ENCODE data around the gene DCLK3. TPM values are rescaled to one million over a fixed set of nuclear protein-coding genes. Genes with fewer than 3 reads are reported as not detected.

DCLK3 gene
- polyA plus RNA-seq, 3 donors = 0.95 to 1.4 (median 1.1) TPM

- no peak for DNase-seq
Observed at GRCh38 chr3:36765104-36765503, 751 bp upstream of the DCLK3 start.

- DNase-seq = no peak
Observed at GRCh38 chr3:36764704-36765038, 318 bp upstream of the DCLK3 start.

GRCh38 chr3:36762918-36763849 is 1.2 kb downstream of the DCLK3 start:
- no peak for DNase-seq

GRCh38 chr3:36761779-36762178 is 2.6 kb downstream of the DCLK3 start:
- no peak for DNase-seq

GRCh38 chr3:36756269-36756668 is 8.1 kb downstream of the DCLK3 start:
- no peak for DNase-seq

- no peak for DNase-seq
Observed at GRCh38 chr3:36751326-36751725, 13.0 kb downstream of the DCLK3 start.

GRCh38 chr3:36750737-36751136 is 13.6 kb downstream of the DCLK3 start:
- no peak for DNase-seq

GRCh38 chr3:36744763-36745162 is 19.6 kb downstream of the DCLK3 start:
- no peak for DNase-seq

- no peak for DNase-seq
Observed at GRCh38 chr3:36743826-36744225, 20.5 kb downstream of the DCLK3 start.

- no peak for DNase-seq
Observed at GRCh38 chr3:36741285-36741684, 23.1 kb downstream of the DCLK3 start.

GRCh38 chr3:36740787-36741186 is 23.6 kb downstream of the DCLK3 start:
- DNase-seq = no peak

- no peak for DNase-seq
Observed at GRCh38 chr3:36738702-36739101, 25.7 kb downstream of the DCLK3 start.

- DNase-seq = no peak
Observed at GRCh38 chr3:36736301-36736700, 28.1 kb downstream of the DCLK3 start.

GRCh38 chr3:36734742-36735141 is 29.6 kb downstream of the DCLK3 start:
- DNase-seq = no peak

- DNase-seq = no peak
Observed at GRCh38 chr3:36733723-36734122, 30.6 kb downstream of the DCLK3 start.

- DNase-seq = no peak
Observed at GRCh38 chr3:36733162-36733696, 31.1 kb downstream of the DCLK3 start.

GRCh38 chr3:36730966-36731365 is 33.4 kb downstream of the DCLK3 start:
- no peak for DNase-seq

- peak; percentile 31 for DNase-seq
Observed at GRCh38 chr3:36729204-36730056, 34.9 kb downstream of the DCLK3 start.

GRCh38 chr3:36714343-36715086 is 49.8 kb downstream of the DCLK3 start:
- DNase-seq = no peak

- DNase-seq = no peak
Observed at GRCh38 chr3:36713904-36714303, 50.4 kb downstream of the DCLK3 start.

- DNase-seq = no peak
Observed at GRCh38 chr3:36710606-36711005, 53.7 kb downstream of the DCLK3 start.

GRCh38 chr3:36709826-36710365 is 54.5 kb downstream of the DCLK3 start:
- DNase-seq = no peak
